HG03457 (cell line): ENCODE data around the gene KLHL3.

Experiments
- ATAC-seq: cut with Tn5 transposase; IDR thresholded peaks from one replicate; pipeline ENCODE4 v1.9.1; 2021; ENCODE audit warnings: moderate number of reproducible peaks; ENCODE audit not compliant: unreplicated experiment

The KLHL3 gene

GRCh38 chr5:137743031-137743640 lies 7.2 kb upstream of the KLHL3 start:
- no peak for ATAC-seq

- ATAC-seq = no peak
These were observed 5.8 kb upstream of the KLHL3 start for GRCh38 chr5:137741718-137742117.

GRCh38 chr5:137739737-137740136 lies 3.8 kb upstream of the KLHL3 start:
- ATAC-seq = no peak

- ATAC-seq = no peak
These were observed 3.1 kb upstream of the KLHL3 start for GRCh38 chr5:137738947-137739346.

GRCh38 chr5:137737349-137738131 lies 1.7 kb upstream of the KLHL3 start:
- ATAC-seq = no peak

- no peak for ATAC-seq
These were observed 607 bp upstream of the KLHL3 start for GRCh38 chr5:137736496-137736895.

- ATAC-seq = no peak
These were observed 831 bp downstream of the KLHL3 start for GRCh38 chr5:137734962-137735554.

GRCh38 chr5:137734331-137734730 lies 1.6 kb downstream of the KLHL3 start:
- no peak for ATAC-seq

- ATAC-seq = no peak
These were observed 2.0 kb downstream of the KLHL3 start for GRCh38 chr5:137733922-137734321.

- ATAC-seq = no peak
These were observed 2.9 kb downstream of the KLHL3 start for GRCh38 chr5:137733006-137733405.

GRCh38 chr5:137731176-137731575 lies 4.7 kb downstream of the KLHL3 start:
- ATAC-seq = no peak

- ATAC-seq = no peak
These were observed 5.6 kb downstream of the KLHL3 start for GRCh38 chr5:137730336-137730735.

- ATAC-seq = no peak
These were observed 7.8 kb downstream of the KLHL3 start for GRCh38 chr5:137728048-137728447.

GRCh38 chr5:137727623-137728022 lies 8.3 kb downstream of the KLHL3 start:
- no peak for ATAC-seq

GRCh38 chr5:137724251-137724650 lies 11.6 kb downstream of the KLHL3 start:
- no peak for ATAC-seq

GRCh38 chr5:137718611-137719010 lies 17.3 kb downstream of the KLHL3 start:
- ATAC-seq = no peak

- no peak for ATAC-seq
These were observed 19.6 kb downstream of the KLHL3 start for GRCh38 chr5:137716337-137716736.

GRCh38 chr5:137715456-137715855 lies 20.4 kb downstream of the KLHL3 start:
- ATAC-seq = no peak

- ATAC-seq = no peak
These were observed 20.9 kb downstream of the KLHL3 start for GRCh38 chr5:137714946-137715345.

- ATAC-seq = no peak
These were observed 21.4 kb downstream of the KLHL3 start for GRCh38 chr5:137714494-137714893.

GRCh38 chr5:137712139-137712667 lies 23.7 kb downstream of the KLHL3 start:
- no peak for ATAC-seq

- no peak for ATAC-seq
These were observed 25.8 kb downstream of the KLHL3 start for GRCh38 chr5:137710086-137710485.
